GM06990 (cell line): Measurements from ENCODE around the gene EXOC3L1.

Experiments used
- DNase-seq: peaks from one replicate; pipeline ENCODE4 v3.0.0-alpha.2; 2011; ENCODE audit not compliant: insufficient read length; ENCODE audit errors: extremely low read depth
- H3K27me3 ChIP-seq: replicated peaks from 2 replicates; pipeline ENCODE4 v1.6.0; 2011; ENCODE audit warnings: low read length; ENCODE audit not compliant: control insufficient read depth, insufficient read depth
- H3K36me3 ChIP-seq: 2 replicates; pipeline ENCODE4 v1.5.1; 2011; ENCODE audit warnings: low read length; ENCODE audit not compliant: control insufficient read depth, insufficient read depth
- H3K4me3 ChIP-seq: replicated peaks from 2 replicates; pipeline ENCODE4 v1.5.1; 2011; ENCODE audit warnings: low read depth, mild to moderate bottlenecking, control low read depth, low read length
- CTCF ChIP-seq: IDR thresholded peaks from 2 replicates; pipeline ENCODE4 v1.5.1; 2011; ENCODE audit warnings: low read length, control low read depth, mild to moderate bottlenecking, inconsistent platforms; ENCODE audit not compliant: insufficient read depth, poor library complexity, severe bottlenecking

The EXOC3L1 gene

GRCh38 chr16:67197704-67198103 lies 7.8 kb upstream of the EXOC3L1 start:
- no peak overlapping the region for H3K4me3 ChIP-seq
- TF ChIP-seq CTCF, result no peak
- no peak for DNase-seq
- peaks cover 61% of the 10 kb centered on the region for H3K36me3 ChIP-seq
- no peaks in the 10 kb centered on the region for H3K27me3 ChIP-seq

GRCh38 chr16:67196881-67197280 lies 6.9 kb upstream of the EXOC3L1 start:
- no peak for DNase-seq
- no peak overlapping the region for H3K4me3 ChIP-seq
- H3K27me3 ChIP-seq, result no peaks in the 10 kb centered on the region
- no peak for TF ChIP-seq CTCF
- peaks cover 54% of the 10 kb centered on the region for H3K36me3 ChIP-seq

GRCh38 chr16:67195676-67196075 lies 5.7 kb upstream of the EXOC3L1 start:
- no peak for DNase-seq
- TF ChIP-seq CTCF, result no peak
- Histone ChIP-seq H3K36me3 (peaks cover 47% of the 10 kb centered on the region), H3K27me3 (no peaks in the 10 kb centered on the region), H3K4me3 (no peak overlapping the region)

GRCh38 chr16:67194260-67194659 lies 4.3 kb upstream of the EXOC3L1 start:
- no peak for TF ChIP-seq CTCF
- H3K36me3 ChIP-seq, result peaks cover 40% of the 10 kb centered on the region

GRCh38 chr16:67193536-67193935 lies 3.6 kb upstream of the EXOC3L1 start:
- peak overlapping the region; percentile 100 for H3K4me3 ChIP-seq
- H3K36me3 ChIP-seq, result peaks cover 38% of the 10 kb centered on the region
- TF ChIP-seq CTCF, result no peak
- no peaks in the 10 kb centered on the region for H3K27me3 ChIP-seq
- no peak for DNase-seq

More at GRCh38 chr16:67194260-67194659, 4.3 kb upstream of the EXOC3L1 start:
- Histone ChIP-seq H3K4me3 (no peak overlapping the region), H3K27me3 (no peaks in the 10 kb centered on the region)
- no peak for DNase-seq

GRCh38 chr16:67192781-67193361 lies 2.9 kb upstream of the EXOC3L1 start:
- DNase-seq, result no peak
- peak overlapping the region; percentile 100 for H3K4me3 ChIP-seq
- no peak for TF ChIP-seq CTCF

More at GRCh38 chr16:67192781-67193361, 2.9 kb upstream of the EXOC3L1 start:
- H3K36me3 ChIP-seq, result peaks cover 32% of the 10 kb centered on the region
- H3K27me3 ChIP-seq, result no peaks in the 10 kb centered on the region
